GM20000 (cell line): ENCODE measurements around the gene ALPG.
A peak's percentile ranks its signal among the peaks of the same experiment; 100 is the strongest.
"Not testable (repeated sequence)": the region's sequence is repeated elsewhere in the genome, so short reads cannot be mapped to it uniquely, and the experiment has no call there.

Source experiments
- DNase-seq: peaks from one replicate; pipeline ENCODE4 v3.0.0; 2012; ENCODE audit warnings: low spot score
- TF ChIP-seq, protein P1 (sequence below): IDR thresholded peaks from 2 replicates; pipeline ENCODE4 v1.5.1; 2012; ENCODE audit warnings: mild to moderate bottlenecking, control low read depth; ENCODE audit errors: extremely low read depth, missing control alignments

ALPG gene

DNA sequence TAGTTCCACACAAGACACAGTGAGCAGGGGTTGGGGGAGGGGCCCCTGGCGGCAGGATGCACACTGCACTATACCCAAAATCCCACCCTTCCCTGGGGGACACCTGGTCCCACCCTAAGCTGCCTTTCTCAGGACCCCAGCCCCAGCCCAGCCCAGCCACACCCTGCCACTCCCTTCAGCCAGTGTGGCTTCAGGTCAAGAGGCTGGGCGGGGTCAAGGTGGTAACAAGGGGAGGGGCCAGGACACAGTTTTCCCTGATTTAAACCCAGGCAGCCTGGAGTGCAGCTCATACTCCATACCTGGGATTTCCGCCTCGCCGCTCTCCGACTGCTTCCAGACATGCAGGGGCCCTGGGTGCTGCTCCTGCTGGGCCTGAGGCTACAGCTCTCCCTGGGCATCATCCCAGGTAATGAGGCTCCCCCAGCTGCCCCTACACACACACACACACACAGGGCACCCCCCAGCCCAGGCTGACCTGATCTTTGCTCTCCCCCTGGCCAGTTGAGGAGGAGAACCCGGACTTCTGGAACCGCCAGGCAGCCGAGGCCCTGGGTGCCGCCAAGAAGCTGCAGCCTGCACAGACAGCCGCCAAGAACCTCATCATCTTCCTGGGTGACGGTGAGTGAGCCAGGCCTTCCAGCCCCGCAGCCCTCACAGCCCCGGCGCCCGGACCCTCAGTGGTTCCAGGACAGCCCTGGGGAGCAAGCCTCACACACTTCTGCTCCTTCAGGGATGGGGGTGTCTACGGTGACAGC lies at the start of gene ALPG:
Gene ALPG (plus strand): TSS at position 289 of the 755 bp plus-strand sequence. CDS start 51 bp downstream, at position 340.
- DNase-seq: no peak
- TF ChIP-seq, protein P1, sequence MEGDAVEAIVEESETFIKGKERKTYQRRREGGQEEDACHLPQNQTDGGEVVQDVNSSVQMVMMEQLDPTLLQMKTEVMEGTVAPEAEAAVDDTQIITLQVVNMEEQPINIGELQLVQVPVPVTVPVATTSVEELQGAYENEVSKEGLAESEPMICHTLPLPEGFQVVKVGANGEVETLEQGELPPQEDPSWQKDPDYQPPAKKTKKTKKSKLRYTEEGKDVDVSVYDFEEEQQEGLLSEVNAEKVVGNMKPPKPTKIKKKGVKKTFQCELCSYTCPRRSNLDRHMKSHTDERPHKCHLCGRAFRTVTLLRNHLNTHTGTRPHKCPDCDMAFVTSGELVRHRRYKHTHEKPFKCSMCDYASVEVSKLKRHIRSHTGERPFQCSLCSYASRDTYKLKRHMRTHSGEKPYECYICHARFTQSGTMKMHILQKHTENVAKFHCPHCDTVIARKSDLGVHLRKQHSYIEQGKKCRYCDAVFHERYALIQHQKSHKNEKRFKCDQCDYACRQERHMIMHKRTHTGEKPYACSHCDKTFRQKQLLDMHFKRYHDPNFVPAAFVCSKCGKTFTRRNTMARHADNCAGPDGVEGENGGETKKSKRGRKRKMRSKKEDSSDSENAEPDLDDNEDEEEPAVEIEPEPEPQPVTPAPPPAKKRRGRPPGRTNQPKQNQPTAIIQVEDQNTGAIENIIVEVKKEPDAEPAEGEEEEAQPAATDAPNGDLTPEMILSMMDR: no peak

DNA sequence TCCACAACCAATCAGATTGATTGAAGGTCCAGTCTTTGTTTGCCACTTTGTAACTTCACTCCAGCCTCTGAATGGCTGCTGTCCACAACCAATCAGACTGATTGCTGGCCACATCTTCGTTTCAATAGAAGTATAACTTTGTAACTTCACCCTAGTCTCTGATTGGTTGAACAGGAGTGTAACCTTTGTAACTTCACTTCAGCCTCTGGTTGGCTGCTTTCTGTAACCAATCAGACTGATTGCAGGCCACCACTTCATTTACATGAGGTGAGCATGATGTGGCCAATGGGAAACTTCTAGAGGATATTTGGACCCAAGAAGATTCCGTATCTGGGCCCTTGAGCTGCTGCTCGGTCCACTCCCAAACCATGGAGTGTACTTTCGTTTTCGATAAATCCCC lies 45.0 kb upstream of the ALPG start:
- TF ChIP-seq, protein P1: no peak
- DNase-seq: no peak

DNA sequence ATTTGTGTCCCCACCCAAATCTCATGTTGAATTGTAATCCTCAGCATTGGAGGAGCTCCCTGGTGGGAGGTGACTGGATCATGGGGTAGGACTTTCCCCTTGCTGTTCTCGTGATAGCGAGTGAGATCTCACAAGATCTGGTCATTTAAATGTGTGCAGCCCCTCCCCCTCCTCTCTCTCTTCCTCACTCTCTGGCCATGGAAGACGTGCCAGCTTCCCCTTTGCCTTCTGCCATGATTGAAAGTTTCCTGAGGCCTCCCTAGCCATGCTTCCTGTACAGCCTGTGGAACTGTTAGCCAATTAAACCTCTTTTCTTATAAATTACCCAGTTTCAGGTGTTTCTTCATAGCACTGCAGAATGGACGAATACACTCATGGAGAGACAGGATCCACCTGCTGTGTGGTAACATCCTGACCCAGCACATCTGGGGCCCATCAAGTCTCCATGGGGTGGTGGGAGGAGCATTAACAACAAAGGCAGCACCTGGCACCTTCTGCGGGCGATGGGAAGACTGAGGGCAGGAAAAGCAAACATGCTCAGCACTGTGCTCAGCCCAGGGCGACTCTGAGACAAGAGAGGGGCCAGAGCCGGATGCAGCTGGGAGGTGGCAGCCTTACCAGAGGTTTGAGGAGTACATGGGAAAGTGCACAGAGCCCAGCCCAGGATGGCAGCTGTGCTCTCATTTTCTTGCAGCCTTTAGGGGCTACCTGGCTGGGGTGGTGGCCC lies 44.3 kb upstream of the ALPG start:
- no peak for DNase-seq
- TF ChIP-seq, protein P1: no peak

DNA sequence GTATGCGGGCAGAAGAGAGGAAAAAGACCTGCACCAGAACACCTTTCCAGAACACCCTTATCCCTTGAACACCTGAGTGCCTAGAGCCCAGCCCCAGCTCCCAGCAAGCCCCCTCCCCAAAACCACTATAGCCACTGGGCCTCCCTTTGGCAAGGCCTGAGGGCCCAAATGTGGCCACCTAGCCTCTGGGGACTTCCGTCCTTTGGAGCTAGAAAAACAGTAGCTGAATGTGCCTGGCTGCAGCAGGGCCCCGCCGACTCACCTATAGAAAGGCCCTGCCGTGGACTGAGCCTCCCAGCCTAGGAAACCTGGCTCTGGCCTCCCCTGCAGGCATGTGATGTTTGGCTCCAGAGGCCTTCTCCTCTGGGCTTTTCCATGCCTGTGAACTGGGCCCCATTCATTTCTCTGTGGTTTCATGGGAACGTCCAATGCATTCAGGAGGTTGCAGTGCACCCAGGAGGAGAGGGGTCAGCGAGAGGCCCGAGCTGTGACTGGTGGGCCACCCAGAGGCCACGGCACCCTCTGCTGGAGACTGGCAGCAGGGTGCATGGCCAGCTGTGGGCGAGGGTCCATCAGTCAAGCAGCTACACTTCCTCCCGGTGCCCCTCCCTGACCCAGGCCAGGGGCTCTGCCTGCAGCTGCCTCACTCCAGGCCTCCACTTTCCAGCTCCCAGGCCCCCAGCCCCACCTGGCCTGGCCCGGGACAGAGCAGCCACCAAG lies 43.4 kb upstream of the ALPG start:
- not testable (repeated sequence) for DNase-seq

DNA sequence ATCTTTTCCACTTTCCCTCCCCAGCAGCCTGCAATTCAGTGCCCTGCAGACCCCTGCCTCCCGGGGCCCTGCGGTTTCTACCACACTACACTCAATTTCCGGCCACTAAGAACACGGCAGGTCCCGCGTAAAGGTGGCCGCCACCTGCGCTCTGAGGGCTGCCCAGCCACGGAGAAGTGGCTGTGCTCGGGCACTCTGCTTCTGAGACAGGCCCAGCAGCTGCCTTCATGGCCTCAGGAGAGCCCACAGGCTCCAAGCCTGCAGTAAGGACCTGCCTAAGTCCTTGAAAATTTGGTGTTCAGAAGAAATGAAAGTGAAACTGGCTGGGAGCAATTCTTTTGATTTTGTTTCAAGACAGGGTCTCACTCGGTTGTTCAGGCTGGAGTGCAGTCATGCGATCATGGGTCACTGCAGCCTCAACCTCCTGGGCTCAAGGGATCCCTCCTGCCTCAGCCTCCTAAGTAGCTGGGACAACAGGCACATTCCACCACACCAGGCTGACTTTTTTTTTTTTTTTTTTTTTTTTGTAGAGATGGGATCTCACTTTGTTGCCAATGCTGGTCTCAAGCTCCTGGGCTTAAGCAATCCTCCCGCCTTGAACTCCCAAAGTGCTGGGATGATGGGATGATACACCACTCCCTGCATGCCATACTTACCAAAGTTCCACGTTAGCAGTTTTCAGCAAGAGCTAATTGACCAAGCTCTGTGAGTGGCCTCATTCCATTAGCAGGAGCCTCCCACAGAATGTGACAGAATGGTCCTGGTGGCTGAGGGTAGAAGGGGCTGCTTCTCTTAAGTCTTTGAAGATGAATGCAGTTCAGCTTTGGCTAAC lies 42.6 kb upstream of the ALPG start:
- TF ChIP-seq, protein P1: no peak
- DNase-seq: peak; percentile 65

DNA sequence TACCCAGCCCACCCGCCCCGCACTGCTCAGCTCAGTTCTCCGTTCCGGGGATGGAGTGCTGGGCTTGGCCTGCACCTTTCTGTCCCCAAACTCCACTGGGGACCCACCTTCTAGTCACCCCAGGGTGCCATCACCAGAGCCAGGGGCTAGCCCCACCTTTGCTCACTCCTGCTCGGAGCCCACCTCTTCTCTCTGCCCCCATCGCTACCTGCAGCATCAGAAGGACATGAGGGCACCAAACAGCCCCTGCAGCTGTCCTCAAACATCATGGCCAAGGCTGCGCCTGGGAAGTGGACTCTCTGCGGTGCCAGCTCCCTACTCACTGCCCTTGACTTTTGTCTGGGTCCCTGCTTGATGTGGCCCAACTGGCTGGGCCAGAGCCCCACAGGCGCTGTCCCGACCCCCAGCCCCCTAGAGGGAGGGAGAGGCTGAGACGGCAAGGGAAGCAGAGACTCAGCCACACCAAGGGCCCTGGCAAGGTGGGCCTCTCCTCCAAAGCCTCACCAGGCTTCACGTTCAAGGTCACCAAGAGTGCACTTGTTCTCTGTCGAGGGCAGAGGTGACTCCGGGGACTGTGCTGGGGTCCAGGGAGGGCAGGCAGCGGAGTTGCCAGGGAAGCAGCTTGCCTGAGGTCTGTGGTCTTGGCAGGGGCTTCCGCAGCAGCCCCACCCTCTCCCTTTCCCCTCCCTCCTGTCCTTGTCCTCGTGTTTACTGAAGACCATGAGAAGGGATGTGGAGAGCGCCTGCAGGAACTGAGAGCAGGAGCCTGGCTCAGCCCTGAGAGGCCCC lies 41.6 kb upstream of the ALPG start:
- DNase-seq: not testable (repeated sequence)

DNA sequence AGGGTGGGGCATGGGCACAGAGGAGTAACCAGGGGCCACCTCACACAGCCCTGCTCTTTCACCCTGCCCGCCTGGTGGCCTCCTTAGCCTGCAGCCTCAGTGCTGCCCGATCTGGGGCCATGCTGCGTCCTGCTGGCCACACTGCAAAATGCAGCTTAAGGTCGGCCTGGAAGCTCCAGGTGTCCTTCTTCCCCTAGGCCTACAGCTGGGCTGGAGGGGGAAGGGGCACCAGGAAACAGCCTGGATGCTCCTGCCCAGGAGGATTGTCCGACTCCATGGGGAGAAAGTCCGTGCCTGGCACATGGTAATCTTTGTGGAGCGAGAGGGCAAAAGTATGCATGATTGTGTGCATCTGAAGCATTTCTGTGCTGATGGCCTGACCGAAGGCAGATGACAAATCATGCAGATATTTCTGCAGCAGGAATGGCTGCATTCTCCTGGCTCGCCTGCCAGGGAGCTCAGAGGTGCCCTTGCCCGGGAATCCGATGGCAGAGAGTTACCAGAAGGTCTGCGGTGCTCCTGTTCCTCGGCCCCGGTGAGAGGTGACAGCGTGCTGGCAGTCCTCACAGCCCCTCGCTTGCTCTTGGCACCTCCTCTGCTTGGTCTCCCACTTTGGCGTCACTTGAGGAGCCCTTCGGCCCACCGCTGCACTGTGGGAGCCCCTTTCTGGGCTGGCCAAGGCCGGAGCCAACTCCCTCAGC lies 40.9 kb upstream of the ALPG start:
- TF ChIP-seq, protein P1: no peak
- no peak for DNase-seq

DNA sequence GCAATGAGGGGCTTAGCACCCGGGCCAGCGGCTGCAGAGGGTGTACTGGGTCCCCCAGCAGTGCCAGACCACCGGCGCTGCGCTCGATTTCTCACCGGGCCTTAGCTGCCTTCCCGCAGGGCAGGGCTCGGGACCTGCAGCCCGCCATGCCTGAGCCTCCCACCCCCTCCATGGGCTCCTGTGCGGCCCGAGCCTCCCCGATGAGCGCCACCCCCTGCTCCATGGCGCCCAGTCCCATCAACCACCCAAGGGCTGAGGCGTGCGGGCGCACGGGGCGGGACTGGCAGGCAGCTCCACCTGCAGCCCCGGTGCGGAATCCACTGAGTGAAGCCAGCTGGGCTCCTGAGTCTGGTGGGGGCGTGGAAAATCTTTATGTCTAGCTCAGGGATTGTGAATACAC lies 40.2 kb upstream of the ALPG start:
- DNase-seq: not testable (repeated sequence)
